Effector CD4-positive, alpha-beta T cell (primary cell): ENCODE measurements around the gene SELENOF.
A peak's percentile ranks its signal among the peaks of the same experiment; 100 is the strongest.
"Not testable (repeated sequence)": the region's sequence is repeated elsewhere in the genome, so short reads cannot be mapped to it uniquely, and the experiment has no call there.

Experiments
- DNase-seq: peaks from one replicate; pipeline ENCODE4 v3.0.0-alpha.2; 2020

The SELENOF gene

DNA sequence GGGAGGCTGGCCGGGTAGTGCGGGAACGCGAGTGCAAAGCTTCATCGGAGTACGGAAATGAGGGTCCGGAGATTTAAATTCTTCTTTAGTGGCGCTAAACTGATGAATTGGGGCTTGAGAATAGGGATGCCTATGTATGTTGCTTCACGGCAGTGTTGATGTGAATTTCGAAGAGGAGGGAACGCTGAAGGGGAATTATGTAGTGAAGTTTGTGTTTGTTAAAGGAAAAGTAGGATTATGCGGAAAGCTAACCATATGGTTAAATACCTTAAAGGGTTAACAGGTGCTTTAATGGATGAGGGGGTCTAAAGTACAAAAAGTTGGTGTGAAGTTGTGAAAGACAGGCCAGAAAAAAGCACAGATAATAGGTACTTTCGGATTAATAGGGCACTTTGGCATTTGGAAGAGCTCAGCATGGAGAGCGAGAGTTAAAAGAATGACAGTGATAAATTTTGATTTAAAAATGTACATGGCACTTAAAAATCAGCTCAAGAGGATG, 1.9 kb upstream of the SELENOF start:
- DNase-seq: no peak

DNA sequence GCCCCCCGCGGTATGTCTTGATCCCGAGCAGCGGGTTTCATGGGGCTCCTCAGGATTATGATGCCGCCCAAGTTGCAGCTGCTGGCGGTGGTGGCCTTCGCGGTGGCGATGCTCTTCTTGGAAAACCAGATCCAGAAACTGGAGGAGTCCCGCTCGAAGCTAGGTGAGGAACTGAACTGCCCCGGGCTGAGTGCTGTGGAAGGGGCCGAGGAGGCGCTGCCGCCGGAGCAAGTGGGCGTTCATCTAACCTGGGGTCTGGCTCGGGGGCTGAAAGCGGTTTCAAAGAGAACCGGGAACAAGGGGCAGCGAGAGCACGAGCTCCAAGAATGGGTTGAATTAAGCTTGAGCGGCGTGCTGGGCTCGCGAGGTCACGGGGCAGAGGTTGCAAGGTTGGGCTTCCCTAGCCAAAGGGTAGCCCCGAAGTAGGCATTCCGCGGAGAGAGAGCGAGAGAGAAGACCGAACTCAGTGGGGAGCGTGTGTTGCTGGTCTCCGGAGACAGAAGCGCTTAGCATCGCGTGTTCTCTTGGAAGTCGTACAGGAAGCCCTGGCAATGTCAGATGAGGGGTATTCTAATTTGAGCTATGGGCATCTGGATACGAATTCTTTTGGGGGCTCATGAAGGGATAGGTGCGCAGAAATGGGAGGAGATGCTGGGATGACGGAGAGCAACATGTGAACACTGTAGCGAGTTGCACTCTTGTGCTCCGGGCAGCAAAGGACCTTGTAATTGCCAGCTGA, 1.2 kb upstream of the SELENOF start:
- peak; percentile 41 for DNase-seq

DNA sequence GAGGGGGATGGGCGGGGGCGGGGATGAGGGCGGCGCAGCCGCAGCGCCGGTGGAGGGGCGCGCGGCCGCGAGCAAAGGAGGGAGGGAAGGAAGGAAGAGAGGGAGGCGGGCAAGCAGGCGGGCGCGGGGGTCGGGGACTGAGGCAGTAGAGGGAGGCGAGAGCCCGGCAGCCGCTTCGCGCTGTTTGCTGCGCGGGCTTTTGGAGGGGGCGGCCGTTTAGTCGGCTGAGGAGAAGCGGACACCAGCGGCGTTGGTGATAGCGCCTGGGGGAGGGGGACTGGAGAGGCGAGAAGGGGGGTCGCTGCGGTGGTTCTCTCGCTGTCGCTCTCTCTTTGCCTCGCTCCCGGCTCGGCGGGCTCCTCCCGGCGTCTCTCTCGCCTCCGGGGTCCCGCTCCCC, 673 bp upstream of the SELENOF start, which contains the start of gene HS2ST1:
Gene HS2ST1 (plus strand): TSS at position 35 of the 397 bp plus-strand sequence.
- DNase-seq: no peak

DNA sequence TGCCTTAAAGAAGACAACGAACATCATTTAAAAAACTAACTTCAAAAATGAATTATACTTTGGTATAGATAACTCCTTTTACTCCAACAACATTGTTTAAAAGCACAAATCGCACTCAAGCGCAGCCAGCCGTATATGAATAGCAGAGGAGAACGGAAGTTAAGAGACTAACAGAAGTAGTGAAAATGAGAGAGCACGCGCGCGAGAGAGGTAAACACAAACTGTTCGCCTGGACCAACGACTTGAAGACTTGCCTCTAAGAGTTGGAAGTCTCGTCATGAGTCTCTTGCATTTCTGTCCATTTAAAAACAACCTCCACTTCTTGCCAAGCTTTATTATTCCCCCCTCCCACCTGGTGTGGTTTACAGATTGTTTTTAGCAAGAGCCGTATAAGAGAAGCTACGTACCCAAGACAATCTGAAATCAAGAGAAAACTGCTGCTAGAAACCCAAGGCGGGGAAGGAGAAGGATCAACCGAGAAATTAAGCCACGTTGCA, 479 bp downstream of the SELENOF start:
- DNase-seq: peak; percentile 26

DNA sequence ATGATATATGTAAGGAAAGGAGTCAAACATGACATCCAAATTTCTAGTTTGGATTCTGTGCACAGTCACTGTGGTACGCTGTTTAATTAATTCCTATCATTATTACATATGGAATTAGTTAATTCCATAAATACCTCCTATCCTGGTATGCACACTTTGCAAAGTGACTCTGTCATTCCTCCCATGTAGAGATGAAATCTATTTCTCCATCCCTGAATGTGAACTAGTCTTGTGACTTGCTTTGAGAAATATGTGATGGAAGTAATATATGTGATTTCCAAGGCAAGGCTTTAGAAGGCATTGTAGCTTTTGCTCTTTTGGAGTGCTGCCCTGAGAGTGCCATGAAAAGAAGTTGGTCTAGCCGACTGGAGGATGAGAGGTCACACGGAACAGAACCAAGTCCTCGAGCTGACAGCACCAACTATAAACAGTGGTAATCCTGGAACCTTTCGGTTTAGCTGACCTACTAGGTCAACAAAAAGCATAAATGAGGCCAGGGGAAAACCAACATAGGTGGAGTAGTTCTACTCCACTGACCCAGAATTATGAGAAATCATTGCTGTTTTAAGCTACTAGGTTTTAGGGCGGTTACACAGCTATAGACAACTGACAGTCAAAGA, 1.5 kb downstream of the SELENOF start:
- DNase-seq: no peak

DNA sequence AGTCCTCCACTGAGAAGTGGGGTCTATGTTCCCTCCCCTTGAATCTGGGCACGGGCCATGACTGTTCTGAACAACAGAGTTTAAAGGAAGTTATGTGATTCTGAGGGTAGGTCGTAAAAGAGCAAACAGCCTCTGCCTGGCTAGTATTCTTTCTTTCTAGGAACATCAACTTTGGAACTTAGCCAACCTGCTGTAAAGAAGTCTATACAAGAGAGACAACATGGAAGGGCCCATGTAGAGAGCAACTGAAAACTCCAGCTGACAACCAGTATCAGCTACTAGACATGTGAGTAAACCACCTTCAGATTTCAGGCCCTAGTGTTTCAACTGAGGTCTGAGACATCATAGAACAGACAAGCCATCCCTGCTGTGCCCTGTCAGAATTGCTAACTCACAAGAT, 7.5 kb downstream of the SELENOF start:
- DNase-seq: no peak

DNA sequence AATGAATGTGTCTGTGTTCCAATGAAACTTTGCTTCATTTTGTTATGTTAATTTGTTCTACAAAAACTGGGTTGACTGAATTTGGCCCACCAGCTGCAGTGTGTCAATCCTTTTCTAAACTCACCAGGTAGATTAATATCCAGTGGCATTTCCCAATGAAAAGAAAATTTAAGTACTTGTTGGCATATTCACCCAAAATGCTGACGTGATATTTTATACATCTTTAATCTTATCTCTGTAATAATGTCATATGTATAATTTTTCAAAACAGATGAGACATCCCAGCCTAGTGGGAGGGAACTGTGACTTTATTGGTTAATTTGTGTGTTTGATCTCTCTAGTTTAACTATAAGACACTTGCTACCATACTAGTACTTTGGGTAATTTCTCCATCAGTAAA, 8.1 kb downstream of the SELENOF start:
- DNase-seq: no peak

DNA sequence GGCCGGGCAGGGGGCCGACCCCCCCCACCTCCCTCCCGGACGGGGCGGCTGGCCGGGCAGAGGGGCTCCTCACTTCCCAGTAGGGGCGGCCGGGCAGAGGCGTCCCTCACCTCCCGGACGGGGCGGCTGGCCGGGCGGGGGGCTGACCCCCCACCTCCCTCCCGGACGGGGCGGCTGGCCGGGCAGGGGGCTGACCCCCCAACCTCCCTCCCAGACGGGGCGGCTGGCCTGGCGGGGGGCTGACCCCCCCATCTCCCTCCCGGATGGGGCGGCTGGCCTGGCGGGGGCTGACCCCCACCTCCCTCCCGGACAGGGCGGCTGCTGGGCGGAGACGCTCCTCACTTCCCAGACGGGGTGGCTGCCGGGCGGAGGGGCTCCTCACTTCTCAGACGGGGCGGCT, 14.5 kb downstream of the SELENOF start:
- not testable (repeated sequence) for DNase-seq

DNA sequence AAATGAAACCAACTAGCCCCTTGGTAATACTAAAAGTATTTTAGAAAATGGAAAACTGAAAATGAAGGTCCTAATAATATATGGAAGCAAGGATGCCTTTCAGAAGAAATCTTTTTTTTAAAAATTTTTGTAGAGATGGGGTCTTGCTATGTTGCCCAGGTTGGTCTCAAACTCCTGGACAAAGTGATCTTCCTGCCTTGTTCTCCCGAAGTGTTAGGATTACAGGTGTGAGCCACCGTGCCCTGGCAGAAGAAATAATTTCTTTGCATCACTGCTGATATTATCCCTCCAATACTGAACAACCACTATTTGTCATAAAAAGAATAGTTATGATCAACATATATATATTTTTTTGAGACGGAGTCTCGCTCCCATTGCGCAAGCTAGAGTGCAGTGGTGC, 25.6 kb downstream of the SELENOF start:
- DNase-seq: no peak

DNA sequence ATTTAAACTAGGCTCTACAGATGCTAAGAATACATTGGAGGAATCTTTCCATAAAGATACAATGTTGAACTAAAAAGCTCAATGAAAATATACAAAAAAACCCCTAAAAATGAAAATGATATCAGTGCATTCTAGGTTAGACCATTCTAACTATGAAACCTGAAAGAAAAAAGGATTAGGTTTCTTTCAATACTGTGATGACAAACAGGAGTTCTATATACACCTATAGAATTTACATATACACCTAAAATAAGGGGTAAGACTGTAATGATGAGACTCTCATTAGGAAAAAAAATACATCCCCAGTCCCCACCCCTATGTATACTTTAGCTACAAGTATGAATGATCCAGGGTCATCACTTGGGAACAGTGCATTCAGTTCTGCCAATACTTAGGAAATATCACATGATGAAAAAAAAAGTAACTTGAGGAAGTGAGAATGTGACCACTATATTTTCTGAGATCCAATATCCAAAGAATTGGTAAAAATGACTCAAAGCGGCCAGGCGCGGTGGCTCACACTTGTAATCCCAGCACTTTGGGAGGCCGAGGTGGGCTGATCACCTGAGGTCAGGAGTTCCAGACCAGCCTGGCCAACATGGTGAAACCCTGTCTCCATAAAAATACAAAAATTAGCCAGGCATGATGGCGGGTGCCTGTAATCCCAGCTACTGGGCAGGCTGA, 26.3 kb downstream of the SELENOF start:
- no peak for DNase-seq

DNA sequence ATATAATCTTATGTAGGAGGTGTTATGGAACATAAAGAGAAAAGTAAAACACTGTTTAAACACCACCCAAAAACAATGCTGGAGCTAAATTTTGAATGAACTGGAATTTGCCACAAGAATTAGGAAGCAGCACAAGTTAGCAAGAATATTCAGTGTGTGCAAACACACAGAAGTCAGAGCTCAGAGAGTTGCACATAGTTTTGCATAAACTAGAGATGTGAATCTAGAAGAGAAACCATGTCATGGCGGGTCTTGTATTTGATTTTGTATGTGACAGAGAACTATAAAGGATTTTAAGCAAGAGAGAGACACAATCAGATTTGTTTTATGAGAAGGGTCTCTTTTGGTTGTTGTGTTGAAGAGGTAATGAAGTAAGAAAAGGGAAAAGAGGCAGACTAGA, 38.2 kb downstream of the SELENOF start:
- DNase-seq: no peak

DNA sequence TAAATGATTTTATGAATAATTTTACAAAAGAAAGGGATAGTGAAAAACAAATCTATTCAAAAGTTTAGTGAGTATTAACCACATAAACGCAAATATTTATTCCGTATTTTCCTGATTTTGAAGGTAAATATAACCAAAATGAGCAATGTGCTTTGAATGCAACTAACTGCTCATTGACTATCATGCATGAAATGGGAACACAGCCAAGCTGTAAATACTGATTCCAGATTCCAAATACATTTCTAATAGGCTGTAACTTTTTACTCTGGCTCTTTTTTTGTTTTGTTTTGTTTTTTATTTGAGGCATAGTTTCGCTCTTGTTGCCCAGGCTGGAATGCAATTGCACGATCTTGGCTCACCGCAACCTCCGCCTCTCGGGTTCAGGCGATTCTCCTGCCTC, 41.8 kb downstream of the SELENOF start:
- DNase-seq: no peak

DNA sequence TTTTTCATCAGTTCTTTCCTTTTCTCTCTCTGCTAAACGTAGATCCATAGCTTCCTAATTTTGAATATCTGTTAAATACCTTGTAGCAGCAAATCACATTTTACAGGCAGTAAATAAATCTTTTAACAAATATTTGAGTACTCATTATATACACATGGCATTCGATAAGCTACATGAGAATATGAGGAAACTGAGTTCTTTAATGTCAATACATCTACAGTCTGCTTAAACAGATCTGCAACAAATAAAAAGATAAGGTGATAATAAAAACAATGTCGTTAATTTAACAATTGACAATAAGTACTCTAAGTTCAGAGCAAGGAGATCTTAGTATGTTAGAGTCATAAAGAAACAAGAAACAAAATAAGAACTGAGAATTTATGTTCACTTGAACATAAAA, 42.9 kb downstream of the SELENOF start:
- no peak for DNase-seq

DNA sequence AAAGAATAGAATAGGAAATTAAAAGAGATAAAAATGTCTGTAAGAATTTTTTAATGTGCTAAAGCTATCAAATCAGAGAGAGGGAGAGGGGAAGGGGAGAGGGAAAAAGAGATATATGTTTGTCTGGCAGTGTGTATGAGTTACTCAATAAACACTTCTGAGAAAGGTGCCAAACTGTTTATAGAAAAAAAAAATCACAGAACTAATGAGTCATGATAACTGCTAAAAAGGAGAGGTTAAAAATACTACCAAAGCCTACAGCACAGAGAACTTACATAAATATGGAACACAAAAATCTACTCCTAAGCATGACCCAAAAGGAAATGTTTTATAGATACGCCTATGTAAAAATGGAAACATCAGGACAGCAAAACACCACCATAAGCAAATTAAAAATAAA, 45.4 kb downstream of the SELENOF start:
- DNase-seq: no peak

DNA sequence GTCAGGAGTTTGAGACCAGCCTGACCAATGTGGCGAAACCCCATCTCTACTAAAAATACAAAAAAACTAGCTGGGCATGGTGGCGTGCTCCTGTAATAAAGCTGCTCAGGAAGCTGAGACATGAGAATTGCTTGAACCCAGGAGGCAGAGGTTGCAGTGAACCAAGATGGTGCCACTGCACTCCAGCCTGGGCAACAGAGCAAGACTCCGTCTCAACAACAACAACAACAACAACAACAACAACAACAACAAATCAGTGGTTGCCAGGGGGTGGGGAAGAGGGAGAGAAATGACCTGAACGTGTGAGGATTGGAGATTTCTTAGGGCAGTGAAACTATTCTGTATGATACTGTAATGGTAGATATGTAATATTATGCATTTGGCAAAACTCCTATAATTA, 46.6 kb downstream of the SELENOF start:
- DNase-seq: not testable (repeated sequence)

DNA sequence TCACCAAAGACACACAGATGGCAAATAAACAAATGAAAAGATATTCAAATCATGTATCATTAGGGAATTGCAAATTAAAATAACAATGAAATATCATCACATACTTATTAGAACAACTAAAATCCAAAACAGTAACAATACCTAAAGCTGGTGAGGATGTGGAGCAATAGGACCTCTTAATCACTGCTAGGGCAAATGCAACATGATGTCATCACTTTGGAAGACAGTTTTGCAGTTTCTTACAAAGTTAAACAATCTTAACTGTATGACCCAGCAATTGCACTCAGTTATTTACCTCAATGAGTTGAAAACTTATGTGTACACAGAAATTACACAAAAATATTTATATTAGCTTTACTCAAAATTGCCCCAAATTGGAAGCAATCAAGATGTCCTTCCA, 47.3 kb downstream of the SELENOF start:
- no peak for DNase-seq

DNA sequence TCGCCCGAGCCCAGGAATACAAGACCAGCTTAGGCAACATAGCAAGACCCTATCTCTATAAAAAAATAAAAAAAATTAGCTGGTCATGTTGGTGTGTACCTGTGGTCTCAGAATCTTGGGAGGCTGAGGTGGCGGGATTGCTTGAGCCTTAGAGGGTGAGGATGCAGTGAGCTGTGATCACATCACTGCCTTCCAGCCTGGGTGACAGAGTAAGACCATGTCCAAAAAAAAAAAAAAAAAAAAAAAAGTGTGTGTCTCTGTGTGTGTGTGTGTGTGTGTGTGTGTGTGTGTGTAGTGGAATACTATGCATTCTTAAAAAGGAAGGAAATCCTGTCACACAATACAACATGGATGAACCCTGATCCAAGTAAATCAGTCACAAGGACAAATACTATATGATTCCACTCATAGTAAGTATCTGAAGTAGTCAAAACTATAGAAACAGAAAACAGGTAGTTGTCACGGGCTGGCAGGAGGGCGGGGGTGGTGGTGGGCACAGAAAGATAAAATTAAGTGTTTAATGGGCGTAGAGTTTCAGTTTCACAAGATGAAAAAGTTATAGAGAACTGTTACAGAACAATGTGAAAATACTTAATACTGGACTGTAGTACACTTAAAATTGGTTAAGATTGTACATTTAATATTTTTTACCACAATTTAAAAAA, 47.8 kb downstream of the SELENOF start:
- DNase-seq: no peak

DNA sequence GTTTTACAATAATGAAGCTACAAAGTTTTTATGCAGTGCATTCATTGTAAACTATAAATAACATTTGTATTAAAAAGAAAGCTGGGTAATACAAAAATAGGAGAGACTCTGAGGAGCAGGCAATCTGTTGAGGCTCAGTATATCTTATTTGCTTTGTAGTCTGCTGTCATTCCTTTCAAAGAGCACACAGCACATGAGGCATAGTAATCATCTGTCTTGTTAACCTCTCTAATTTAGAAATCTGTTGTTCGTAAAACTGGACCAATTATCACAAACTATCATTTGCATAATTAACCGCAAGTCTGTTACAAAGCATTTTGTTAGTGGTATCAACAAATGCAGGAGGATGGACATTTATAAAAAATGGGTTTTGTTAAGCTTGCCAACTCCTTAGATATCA, 51.0 kb downstream of the SELENOF start:
- no peak for DNase-seq

DNA sequence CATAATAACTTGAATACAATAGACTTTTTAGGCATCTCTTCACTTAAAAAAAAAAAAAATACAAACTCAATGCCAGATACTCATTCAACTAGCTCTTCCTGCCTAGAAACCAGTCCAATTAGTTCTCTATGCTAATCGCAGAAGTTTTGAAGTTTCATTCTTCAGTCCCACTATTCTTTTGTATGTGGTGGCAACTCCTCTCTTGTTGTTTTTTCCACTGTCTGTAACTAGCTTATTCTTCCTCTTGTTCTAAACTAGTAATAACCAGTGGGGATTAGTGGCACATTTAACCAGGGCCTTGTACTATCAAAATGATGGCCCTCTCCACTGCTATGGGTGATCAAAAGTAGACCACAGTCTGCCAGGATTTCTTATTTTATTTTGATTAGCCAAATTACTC, 52.5 kb downstream of the SELENOF start:
- no peak for DNase-seq

DNA sequence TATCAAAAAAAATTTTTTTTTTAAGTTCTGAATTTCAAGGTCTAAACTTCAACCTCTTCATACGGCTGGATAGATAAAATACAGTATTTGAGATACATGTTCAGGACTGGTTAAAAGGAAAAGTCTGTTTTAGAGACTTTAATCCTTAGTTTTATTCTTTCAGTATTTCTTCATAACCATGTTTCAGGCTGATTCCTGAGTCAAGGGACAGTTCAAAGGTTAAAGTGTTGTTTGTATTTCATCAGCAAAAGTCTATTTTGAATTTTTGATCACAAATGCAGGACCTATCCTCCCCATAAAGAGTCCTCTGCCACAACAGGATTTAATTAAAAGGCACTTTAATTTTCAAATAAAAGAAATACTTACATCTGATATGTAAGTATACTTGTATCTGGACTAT, 53.5 kb downstream of the SELENOF start:
- DNase-seq: no peak

DNA sequence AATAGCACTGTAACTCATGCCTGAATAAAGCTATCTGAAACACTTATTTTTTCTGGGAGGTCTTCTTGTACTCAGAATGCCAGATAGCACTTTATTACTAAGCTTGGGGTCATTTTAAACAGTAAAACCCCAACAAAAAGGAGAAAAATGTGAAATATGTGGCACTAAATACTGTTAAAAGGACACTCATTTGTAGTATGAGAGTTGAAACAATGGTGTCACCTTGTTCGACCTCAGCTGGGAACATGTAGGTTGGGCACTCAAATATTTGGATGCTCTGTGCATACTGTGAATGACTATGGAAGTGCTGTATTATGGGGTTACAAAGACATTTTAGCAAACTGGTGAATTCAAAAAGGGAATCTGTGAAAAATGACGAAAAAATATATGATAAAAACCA, 53.9 kb downstream of the SELENOF start:
- no peak for DNase-seq

DNA sequence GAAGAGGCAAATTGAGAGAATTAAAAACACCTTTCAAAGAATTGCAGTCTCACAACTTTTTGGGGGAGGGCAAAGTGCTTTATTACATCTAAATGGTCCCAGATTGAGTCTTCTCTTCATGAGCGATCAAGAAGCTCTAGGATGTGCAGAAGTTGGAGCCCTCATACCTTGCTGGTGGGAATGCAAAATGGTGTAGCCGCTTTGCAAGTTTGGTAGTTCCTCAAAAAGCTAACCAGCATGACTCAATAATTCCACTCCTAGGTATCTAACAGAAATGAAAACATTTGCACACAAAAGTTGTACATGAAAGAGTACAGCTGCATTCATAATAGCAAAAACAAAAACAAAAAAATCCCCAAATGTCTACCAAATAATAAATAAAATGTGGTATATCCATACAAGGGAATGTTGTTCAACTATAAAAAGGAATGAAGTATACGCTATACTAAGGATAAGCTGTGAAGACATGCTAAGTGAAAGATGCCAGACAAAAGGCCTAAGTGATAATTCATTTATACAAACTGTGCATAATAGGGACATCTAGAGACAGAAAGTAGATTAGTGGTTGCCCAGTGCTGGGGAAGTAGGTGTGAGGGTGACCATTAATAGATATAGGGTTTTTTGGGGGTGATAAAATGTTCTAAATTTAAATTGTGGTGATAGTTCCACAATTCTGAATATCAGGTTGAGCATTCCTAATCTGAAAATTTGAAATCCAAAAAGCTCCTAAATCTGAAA, 55.2 kb downstream of the SELENOF start:
- no peak for DNase-seq

DNA sequence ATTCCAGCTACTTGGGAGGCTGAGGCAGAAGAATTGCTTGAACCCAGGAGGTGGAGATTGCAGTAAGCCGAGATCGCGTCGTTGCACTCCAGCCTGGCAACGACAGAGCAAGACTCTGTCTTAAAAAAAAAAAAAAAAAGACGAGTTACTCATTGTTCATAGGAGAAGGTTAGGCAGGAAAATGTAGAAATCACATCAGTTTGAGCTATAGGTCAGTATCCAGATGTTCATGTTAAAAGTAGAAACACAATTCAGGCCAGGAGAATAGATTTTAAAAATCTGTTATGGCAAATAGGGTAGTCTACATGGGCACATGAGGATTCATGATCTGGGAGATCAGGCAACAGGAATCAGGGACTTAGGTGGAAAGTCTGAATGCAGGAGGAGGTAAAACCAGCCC, 57.7 kb downstream of the SELENOF start:
- DNase-seq: no peak
